ENCODE data around the gene FKBP9.
"Not testable (repeated sequence)": the region's sequence is repeated elsewhere in the genome, so short reads cannot be mapped to it uniquely, and the experiment has no call there.

DNA sequence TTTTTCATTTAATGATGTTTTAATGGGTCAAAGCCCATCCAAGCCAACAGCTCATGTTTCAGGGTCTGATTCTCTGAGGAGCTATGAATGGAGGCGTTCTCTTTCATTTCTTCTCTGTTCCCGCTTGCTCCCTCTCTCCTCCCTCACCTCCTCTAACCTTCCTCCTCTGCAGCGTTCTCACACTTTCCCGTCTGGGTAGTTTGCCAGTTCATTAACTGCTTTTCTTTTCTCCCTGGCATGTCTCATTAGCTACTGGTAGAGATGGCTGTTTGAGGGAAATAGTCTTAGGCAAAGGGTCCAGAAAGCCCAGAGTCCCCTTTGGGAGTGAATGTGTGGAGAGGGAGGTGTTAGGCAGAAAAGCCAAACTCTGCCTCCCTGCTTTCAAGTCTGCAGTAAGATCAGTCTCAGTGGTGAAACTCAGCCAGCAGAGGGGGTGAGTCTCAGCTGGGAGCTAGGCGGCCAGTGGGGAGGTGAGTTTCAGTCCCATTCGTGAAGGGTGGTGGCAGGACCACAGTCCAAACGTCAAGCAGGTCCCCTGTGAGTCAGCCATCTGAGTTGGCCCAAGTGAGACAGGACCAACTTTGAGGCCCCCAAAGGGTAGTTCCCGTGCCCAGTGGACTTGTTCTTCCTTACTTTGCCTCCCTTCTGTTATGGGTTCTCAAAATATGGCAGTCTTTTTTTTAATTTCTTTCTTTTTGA is 7.4 kb downstream of the FKBP9 start:
- TF ChIP-seq POLR2AphosphoS5 (IDR thresholded peaks at IDR 0.05; ENCODE audit: borderline replicate concordance, low read depth, low read length); EZH2 (IDR thresholded peaks at IDR 0.05); FOXP2 (optimal IDR thresholded peaks at IDR 0.05; ENCODE audit: control extremely low read depth, extremely low read length, insufficient read depth): not testable (repeated sequence)
